GM19035 (cell line): ENCODE data around the gene DKK2.
"Not testable (repeated sequence)": the region's sequence is repeated elsewhere in the genome, so short reads cannot be mapped to it uniquely, and the experiment has no call there.

ENCODE experiments used
- ATAC-seq: cut with Tn5 transposase; IDR thresholded peaks from one replicate; pipeline ENCODE4 v1.9.1; 2021; ENCODE audit not compliant: unreplicated experiment

The DKK2 gene

GRCh38 chr4:106914223-106914622 lies 121.9 kb downstream of the DKK2 start:
- no peak for ATAC-seq

- no peak for ATAC-seq
These were observed 126.5 kb downstream of the DKK2 start for GRCh38 chr4:106909486-106910188.

GRCh38 chr4:106908049-106908448 lies 128.1 kb downstream of the DKK2 start:
- ATAC-seq: not testable (repeated sequence)

- ATAC-seq: no peak
These were observed 128.9 kb downstream of the DKK2 start for GRCh38 chr4:106907216-106907615.

GRCh38 chr4:106906728-106907127 lies 129.4 kb downstream of the DKK2 start:
- no peak for ATAC-seq

GRCh38 chr4:106898621-106899230 lies 137.4 kb downstream of the DKK2 start:
- peak; percentile 82 for ATAC-seq

GRCh38 chr4:106893903-106894302 lies 142.2 kb downstream of the DKK2 start:
- no peak for ATAC-seq

- ATAC-seq: no peak
These were observed 142.7 kb downstream of the DKK2 start for GRCh38 chr4:106893395-106893881.

GRCh38 chr4:106892786-106893185 lies 143.3 kb downstream of the DKK2 start:
- no peak for ATAC-seq

- no peak for ATAC-seq
These were observed 160.8 kb downstream of the DKK2 start for GRCh38 chr4:106875340-106875739.
